Stimulated activated CD4-positive, alpha-beta T cell treated with anti-CD3 and anti-CD28 coated beads, Interleukin-1b, Interleukin-23, amount 100 ng/mL, for 1 hour (primary cell): Measurements from ENCODE around the gene UBE2L3.
"Not testable (repeated sequence)": the region's sequence is repeated elsewhere in the genome, so short reads cannot be mapped to it uniquely, and the experiment has no call there.

Source experiments
- DNase-seq, 2 donors: peaks; one replicate each; pipeline ENCODE4 v3.0.0-alpha.2; 2020; ENCODE audit warnings: low read depth in 2 of 2

The UBE2L3 gene

GRCh38 chr22:21571679-21572078 is 4.2 kb downstream of the UBE2L3 start:
- no peak for DNase-seq

GRCh38 chr22:21573293-21573734 is 5.8 kb downstream of the UBE2L3 start:
- DNase-seq: no peak

GRCh38 chr22:21573750-21574494 is 6.4 kb downstream of the UBE2L3 start:
- no peak for DNase-seq

- no peak for DNase-seq
Observed at GRCh38 chr22:21579474-21579851, 11.9 kb downstream of the UBE2L3 start.

DNA sequence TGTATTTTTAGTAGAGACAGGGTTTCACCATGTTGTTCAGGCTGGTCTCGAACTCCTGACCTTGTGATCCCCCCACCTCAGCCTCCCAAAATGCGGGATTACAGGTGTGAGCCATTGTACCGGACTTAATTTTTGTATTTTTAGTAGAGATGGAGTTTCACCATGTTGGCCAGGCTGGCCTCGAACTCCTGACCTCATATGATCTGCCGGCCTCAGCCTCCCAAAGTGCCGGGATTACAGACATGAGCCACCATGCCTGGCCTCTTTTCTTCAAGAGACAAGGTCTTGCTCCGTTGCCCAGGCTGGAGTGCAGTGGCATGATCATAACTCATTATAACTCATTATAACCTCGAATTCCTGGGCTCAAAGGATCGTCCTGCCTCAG is 13.1 kb downstream of the UBE2L3 start:
- DNase-seq: not testable (repeated sequence)

DNA sequence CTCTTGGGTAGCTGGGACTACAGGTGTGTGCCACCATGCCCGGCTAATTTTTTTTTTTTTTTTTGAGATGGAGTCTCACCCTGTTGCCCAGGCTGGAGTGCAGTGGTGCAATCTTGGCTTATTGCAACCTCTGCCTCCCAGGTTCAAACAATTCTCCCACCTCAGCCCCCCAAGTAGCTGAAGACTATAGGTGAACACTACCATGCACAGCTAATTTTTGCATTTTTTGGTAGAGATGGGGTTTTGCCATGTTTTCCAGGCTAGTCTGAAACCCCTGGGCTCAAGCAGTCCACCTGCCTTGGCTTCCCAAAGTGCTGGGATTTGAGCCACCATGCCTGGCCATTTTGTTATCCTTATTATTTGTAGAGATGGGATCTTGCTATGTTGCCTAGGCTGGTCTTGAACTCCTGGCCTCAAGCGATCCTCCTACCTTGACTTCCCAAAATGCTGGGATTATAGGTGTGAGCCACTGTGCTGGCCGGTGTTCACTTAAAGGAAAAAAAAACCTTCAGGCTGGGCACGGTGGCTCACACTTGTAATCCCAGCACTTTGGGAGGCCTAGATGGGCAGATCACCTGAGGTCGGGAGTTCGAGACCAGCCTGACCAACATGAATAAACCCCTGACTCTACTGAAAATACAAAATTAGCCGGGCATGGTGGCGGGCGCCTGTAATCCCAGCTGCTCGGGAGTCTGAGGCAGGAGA is 13.6 kb downstream of the UBE2L3 start:
- DNase-seq: not testable (repeated sequence)

DNA sequence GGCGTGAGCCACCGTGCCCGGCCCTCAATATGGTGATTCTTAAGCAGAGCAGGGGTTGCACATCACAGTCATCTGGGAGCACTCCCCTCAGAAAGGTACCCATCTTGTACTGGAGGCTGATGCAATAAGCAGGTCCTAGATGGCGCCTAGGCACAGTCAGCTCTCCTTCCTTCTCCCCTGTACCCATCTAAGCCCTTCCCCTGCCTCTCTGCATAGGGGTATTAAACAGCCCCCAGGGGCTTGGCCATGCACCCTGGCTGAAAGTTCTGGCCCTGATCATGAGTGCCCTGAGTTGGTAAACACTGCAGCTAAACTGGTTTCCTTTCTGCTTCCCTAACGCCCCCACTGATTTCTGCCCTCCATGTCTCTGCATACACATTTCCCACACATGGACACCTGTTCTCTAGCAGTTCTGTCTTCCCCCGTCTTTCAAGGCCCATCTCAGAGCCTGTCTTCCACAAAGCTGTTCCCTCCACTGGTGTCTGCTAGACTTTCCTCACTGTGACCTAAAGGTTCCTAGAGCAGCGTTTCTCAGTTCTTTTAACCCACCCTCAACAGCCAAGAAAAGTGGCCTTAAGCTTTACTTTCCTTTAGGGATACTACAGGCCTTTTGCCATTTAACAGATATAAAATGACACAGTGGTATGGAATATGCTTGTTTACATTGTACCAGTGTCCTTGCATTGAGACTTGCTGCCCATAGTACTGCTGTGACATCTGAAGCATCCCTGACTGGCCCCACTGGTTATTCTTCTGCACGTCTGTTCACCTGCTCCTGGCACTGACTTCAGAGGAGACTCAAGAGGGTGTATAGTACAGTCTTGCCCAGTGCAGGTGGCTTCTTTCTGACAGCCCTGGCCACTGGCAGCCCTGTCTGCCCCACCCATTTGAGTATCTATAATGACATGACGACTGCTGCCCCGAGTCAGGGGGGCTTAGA is 15.6 kb downstream of the UBE2L3 start:
- DNase-seq: no peak

GRCh38 chr22:21585389-21585788 is 17.9 kb downstream of the UBE2L3 start:
- DNase-seq: no peak

DNA sequence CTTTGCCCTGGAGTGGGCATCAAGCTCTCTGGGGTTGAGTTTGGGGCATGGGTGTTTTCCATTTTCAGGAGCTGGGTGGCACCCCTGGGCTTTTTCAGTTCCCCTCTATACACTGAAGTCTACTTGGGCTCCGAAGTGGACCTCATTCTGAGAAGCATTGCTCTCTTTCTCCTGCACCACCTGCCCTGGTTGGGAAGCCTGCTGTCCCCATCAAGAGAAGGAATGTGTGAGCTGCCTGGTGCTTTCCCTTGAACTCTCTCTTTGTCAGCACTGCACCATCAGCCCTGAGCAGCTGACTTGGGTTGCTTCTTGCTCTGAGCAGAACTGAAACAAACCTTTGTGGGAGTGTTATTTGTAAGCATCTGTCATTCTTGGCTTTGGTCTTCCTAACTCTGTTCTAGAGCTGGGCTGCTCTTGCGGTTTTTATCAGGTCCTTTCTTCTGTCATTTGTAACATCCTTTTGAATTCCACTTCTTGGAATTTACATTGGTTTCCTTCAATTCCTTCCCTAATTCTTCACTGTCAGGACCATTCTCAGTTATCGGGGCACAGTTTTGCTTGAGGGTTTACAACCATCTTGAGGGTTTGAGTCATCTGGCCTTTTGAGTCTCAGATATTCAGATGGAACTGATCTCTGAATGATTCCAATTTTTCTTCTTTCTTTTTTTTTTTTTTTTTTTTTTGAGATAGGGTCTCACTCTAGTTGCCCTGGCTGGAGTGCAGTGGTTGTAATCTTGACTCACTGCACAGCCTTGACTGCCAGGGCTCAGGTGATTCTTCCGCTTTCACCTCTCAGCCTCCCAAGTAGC is 20.5 kb downstream of the UBE2L3 start:
- no peak for DNase-seq

GRCh38 chr22:21589396-21589795 is 21.9 kb downstream of the UBE2L3 start:
- no peak for DNase-seq

DNA sequence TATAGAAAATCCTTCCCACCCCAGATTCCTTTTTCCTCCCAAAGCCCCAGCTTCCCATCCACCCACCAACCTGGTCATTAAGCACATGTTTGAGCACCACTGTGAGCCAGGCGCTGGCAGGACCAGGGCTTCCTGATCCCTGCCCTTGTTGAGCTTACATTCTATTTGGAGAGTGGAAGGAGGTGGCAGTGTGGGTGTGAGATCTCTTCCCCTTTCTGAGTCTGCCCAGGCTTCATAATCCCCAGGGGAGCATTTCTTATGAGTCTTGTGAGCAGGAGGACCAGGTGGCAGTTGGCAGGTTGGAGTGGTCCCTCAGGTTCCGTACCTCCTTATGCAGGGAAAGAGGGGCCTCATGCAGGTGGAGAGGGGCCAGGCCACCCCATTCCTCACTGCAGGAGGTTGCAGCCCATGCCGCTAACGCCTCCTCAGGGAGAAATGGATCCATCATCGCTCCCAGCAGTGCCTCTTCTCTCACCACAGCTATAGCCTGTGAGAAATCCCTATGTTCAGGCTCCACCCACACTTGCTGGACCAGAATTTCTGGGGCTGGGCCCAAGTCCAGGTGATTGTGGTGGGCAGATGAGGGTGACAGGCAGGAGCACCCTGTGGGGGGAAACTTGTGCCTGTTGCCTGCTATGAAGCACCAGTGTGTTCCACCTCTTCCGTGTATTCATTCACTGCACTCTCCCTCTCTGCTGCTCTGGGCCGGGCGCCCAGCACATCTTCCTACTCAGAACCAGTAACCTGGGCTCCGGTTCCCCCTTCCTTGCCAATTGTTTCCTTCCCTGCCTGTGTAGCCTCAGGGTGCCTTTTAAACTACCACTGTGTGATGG is 23.5 kb downstream of the UBE2L3 start:
- no peak for DNase-seq

- no peak for DNase-seq
Observed at GRCh38 chr22:21591695-21592094, 24.2 kb downstream of the UBE2L3 start.

- DNase-seq: no peak
Observed at GRCh38 chr22:21592422-21592821, 24.9 kb downstream of the UBE2L3 start.

DNA sequence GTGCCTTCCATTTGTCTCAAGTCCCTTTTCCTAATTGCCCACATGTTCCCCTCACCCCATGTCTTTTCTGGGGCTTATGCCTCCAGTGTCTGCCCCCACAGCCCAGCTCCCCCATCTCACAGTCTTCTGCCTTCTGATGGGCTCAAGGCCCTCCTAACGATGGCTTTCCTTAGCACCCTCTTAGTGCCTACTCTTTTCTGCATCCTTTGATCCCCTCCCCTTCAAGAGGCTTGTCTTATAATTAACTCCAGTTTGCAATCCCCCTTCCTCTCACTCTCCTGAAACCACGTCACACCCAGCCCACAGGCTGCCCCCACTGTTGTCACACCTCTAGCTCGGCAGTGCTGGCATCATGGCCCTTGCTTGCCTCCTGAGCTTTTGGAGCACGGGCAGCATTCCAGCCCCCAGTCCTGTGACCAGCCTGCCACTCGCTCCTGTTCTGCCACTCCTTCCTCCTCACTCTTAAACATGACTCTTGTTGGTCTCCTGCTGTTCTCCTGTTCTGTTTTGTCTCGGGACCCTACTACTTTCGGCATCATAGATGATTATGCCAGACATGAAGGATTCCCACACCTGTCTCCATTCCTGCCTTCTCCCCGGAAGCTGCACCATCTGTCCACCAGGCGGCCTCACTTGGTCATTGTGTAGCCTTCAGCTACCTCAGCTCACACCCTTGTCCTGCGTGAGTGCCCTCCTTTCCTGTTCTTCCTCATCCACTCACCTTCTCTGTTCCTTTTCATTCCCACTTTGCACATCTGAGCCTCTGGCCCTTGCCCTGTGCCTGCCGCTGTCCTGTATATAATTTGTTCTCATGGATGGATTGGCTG is 26.1 kb downstream of the UBE2L3 start:
- DNase-seq: no peak

GRCh38 chr22:21594865-21595452 is 27.4 kb downstream of the UBE2L3 start:
- DNase-seq: no peak

GRCh38 chr22:21596356-21597135 is 29.0 kb downstream of the UBE2L3 start:
- DNase-seq: not testable (repeated sequence)

DNA sequence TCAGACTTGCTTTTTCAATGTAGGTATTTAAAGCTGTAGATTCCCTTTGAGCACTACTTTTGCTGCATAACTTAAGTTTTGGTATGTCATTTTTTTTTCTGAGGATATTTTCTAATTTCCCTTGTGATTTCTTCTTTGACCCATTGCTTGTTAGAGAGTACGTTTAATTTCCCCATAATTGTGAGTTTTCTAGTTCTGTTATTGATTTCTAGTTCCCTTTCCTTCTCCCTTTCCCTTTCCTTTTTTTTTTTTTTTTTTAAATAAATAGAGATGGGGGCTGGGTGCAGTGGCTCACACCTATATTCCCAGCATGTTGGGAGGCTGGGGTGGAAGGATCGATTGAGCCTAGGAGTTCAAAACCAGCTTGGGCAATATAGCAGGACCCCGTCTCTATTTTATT is 30.8 kb downstream of the UBE2L3 start:
- DNase-seq: no peak
